GM12872 (cell line): Measurements from ENCODE around the gene SLC10A7.

ENCODE experiments used
- CTCF ChIP-seq: IDR thresholded peaks from 3 replicates; pipeline ENCODE4 v1.5.1; 2011; ENCODE audit warnings: low read depth, mild to moderate bottlenecking, low read length, moderate library complexity; ENCODE audit not compliant: insufficient read depth

The SLC10A7 gene

GRCh38 chr4:146389561-146389960 is 132.2 kb downstream of the SLC10A7 start:
- no peak for TF ChIP-seq CTCF

- TF ChIP-seq CTCF = no peak
Measured at GRCh38 chr4:146382194-146382593, 139.5 kb downstream of the SLC10A7 start.

- no peak for TF ChIP-seq CTCF
Measured at GRCh38 chr4:146381263-146381872, 140.4 kb downstream of the SLC10A7 start.

GRCh38 chr4:146379744-146380143 is 142.0 kb downstream of the SLC10A7 start:
- no peak for TF ChIP-seq CTCF

GRCh38 chr4:146371812-146372211 is 149.9 kb downstream of the SLC10A7 start:
- TF ChIP-seq CTCF = no peak

GRCh38 chr4:146370841-146371240 is 150.9 kb downstream of the SLC10A7 start:
- no peak for TF ChIP-seq CTCF

GRCh38 chr4:146369446-146369845 is 152.3 kb downstream of the SLC10A7 start:
- TF ChIP-seq CTCF = no peak

GRCh38 chr4:146368209-146368608 is 153.5 kb downstream of the SLC10A7 start:
- TF ChIP-seq CTCF = no peak
